Uterus (tissue), 4 donors: ENCODE measurements around the gene TRIM62. TPM values are rescaled to one million over a fixed set of nuclear protein-coding genes. Genes with fewer than 3 reads are reported as not detected.

Experiments used
- DNase-seq, 2 donors: peaks; one replicate each; pipeline ENCODE4 v3.0.0-alpha.2; 2019 to 2020
- H3K27ac ChIP-seq, 2 donors: fragments of 200-600 bp; sonication (generic); 1 replicate in 1 of 2; 2 replicates in 1 of 2; pipeline ENCODE4 v1.5.1; 2016 to 2018
- H3K27me3 ChIP-seq, 2 donors: fragments of 200-600 bp; sonication (generic); one replicate each; pipeline ENCODE4 v1.5.1; 2018 to 2019; ENCODE audit warnings: control low read depth in 1 of 2
- H3K36me3 ChIP-seq, 2 donors: fragments of 200-600 bp; sonication (generic); one replicate each; pipeline ENCODE4 v1.5.1; 2019; ENCODE audit warnings: control low read depth in 1 of 2
- H3K4me1 ChIP-seq, 2 donors: fragments of 200-600 bp; sonication (generic); one replicate each; pipeline ENCODE4 v1.5.1; 2018 to 2019; ENCODE audit warnings: control low read depth in 1 of 2
- H3K4me3 ChIP-seq, 2 donors: fragments of 200-600 bp; sonication (generic); 1 replicate in 1 of 2; 2 replicates in 1 of 2; pipeline ENCODE4 v1.5.1; 2018 to 2019; ENCODE audit warnings: mild to moderate bottlenecking in 1 of 2
- H3K9me3 ChIP-seq, 2 donors: fragments of 200-600 bp; sonication (generic); one replicate each; pipeline ENCODE4 v1.5.1; 2019; ENCODE audit warnings: control low read depth in 1 of 2
- POLR2A ChIP-seq, 2 donors: fragments of 450-650 bp; IDR thresholded peaks; one replicate each; pipeline ENCODE4 v1.6.1; 2016; ENCODE audit warnings: antibody characterized with exemption in 2 of 2, mild to moderate bottlenecking in 1 of 2, moderate library complexity in 1 of 2
- intact Hi-C: fragments of 100-400 bp; cut with DNase I; formaldehyde crosslinking; loops from one replicate; pipeline ENCODE4 v1.15.1; 2023; ENCODE audit warnings: low total_unique reads
- total RNA-seq, 4 donors: library from RNA; depleted of rRNA in 3 of 4; stranded (reverse); fragments of >200 nt in 3 of 4; gene quantifications; one replicate each; pipeline versions ENCODE4 v1.1.0 to v1.2.4, GENCODE V29; 2014 to 2023
- TF ChIP-seq, protein P1 (sequence below), 4 experiments: fragments of 200-600 bp in 2 of 4; fragments of 450-650 bp in 2 of 4; sonication (generic) in 2 of 4; IDR thresholded peaks; one replicate each; pipeline ENCODE4 v1.5.1; 2016 to 2019; ENCODE audit warnings: antibody characterized with exemption in 4 of 4, mild to moderate bottlenecking in 2 of 4, moderate library complexity in 1 of 4
- donor health status: DM: yes; HTN: yes; CAD: no.

The TRIM62 gene
- total RNA-seq, 4 donors from 2014 or later: 0.26 to 9.4 (median 1.4) TPM

DNA sequence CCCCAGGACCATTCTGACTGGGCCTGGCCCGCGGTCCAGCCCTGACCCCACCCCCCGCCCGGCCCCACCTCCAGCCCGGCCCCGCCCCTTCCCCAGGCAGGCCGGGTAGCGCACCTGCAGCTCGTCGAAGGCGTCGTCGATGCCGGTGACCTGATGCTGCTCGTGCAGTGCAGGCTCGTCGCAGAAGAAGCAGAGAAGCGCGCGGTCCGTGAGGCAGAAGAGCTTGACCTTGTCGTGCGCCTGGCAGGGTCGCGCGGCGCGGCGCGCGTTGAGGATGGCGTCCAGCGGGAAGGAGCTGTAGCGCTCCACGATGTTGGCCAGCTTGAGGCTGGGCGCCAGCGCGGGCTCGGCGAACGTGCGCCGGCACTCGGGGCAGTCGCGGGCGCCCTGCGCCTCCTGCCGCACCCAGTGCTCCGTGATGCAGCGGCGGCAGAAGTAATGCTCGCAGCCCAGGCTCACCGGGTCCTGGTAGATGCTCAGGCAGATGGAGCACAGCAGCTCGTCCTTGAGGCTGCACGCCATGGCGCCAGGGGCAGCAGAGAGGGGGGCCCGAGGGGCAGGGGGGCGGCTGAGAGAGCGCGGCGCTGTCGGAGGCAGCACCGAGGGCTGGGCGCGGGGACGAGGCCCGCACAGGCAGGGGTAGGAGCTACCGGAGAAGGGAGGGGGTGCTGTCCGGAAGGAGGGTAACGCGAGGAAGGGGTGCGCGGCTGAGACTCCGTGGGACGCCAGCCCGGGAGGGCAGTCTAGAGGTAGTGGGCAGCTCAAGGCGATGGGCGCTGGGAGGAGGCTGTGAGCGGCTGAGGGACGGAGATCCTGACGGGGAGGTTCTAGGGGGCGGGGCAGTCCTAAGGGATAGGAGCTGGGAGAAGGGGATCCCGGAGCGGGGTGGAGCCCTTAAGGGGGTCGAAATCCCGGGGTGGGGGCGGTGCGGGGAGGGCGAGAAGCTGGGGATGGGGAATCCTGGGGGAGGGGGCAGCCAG is 642 bp downstream of the TRIM62 start:
- Histone ChIP-seq H3K27ac (peak overlapping the region; percentile 42 to 85), H3K27me3 (no peaks in the 10 kb centered on the region), H3K4me1 (no peaks in the 10 kb centered on the region), H3K9me3 (no peaks in the 10 kb centered on the region), H3K36me3 (no peaks in the 10 kb centered on the region), H3K4me3 (peak overlapping the region; percentile 59 to 76)
- intact Hi-C loops: no loop called here
- TF ChIP-seq, protein P1, sequence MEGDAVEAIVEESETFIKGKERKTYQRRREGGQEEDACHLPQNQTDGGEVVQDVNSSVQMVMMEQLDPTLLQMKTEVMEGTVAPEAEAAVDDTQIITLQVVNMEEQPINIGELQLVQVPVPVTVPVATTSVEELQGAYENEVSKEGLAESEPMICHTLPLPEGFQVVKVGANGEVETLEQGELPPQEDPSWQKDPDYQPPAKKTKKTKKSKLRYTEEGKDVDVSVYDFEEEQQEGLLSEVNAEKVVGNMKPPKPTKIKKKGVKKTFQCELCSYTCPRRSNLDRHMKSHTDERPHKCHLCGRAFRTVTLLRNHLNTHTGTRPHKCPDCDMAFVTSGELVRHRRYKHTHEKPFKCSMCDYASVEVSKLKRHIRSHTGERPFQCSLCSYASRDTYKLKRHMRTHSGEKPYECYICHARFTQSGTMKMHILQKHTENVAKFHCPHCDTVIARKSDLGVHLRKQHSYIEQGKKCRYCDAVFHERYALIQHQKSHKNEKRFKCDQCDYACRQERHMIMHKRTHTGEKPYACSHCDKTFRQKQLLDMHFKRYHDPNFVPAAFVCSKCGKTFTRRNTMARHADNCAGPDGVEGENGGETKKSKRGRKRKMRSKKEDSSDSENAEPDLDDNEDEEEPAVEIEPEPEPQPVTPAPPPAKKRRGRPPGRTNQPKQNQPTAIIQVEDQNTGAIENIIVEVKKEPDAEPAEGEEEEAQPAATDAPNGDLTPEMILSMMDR (IDR thresholded peaks at IDR 0.05): no peak
- peak in 1 of 2 donors; percentile 27 for TF ChIP-seq POLR2A (IDR thresholded peaks at IDR 0.05)
- DNase-seq: peak; percentile 55 to 60

DNA sequence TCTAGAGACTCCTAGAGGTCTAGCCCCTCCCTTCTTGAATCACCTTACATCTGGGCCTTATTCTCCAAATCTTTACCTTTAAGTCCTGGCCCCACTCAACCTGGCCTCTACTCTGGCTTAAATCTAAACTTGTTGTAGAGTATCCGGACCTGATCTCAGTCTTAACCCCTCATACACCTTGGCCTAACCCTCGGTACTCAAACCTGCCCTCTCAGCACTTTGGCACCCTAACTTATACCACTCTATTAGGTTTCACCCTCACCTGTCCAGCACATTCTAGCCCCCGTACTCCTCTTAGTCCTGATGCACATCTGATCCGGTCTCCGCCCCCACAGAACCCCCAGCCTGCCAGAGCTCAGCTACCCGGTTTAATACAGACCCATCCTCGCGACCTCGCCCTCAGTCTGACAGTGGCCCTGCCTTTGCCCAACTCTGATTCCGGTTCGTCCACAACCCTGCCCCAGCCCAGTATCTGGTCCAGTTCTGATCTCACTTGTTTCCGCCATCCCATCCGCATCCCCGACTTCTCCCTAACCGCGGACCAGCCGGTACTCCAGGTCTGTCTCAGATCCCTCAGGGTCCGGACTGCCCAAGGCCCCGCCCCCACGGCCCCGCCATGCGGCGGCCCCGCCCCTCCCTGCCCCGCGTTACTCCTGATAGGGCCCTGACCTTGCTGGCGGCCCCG is 1.5 kb downstream of the TRIM62 start:
- Histone ChIP-seq H3K27me3 (no peaks in the 10 kb centered on the region), H3K36me3 (no peaks in the 10 kb centered on the region), H3K27ac (peak overlapping the region in 1 of 2 donors; percentile 50), H3K4me3 (peak overlapping the region; percentile 59 to 76), H3K4me1 (no peaks in the 10 kb centered on the region), H3K9me3 (no peaks in the 10 kb centered on the region)
- peak; percentile 90 to 92 for DNase-seq
- no peak for TF ChIP-seq POLR2A (IDR thresholded peaks at IDR 0.05)
- TF ChIP-seq, protein P1 (IDR thresholded peaks at IDR 0.05): no peak
- intact Hi-C loops: no loop called here

DNA sequence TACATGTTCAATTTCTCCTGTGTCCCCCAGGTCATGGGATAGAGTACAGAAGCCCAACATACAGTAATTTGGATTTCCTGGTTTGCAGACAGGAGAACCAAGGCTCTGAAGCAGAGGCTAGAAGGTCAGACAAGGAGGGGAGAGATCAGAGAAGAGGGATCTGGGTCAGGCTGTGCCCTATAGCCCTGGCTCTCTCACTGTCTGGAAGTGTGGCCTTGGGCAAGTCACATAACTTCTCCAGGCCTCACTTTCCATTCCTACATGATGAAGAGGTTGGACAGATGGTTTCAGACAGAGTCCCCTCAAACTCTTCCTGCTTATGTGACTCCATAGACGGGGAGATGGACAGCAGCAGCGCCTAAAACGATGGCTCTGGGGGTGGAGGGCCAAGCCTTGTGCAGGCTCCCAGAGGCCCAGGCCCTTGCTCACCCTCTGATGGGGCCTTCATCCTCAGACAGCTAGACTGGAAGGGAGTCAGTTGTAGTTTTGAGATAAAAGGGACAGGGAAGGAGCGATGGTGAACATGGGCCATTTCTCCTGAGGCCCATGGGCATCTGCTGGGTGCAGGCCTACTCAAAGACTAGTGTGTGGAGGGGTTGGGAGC is 2.9 kb downstream of the TRIM62 start:
- no peak for TF ChIP-seq POLR2A (IDR thresholded peaks at IDR 0.05)
- TF ChIP-seq, protein P1 (IDR thresholded peaks at IDR 0.05): no peak
- H3K9me3 ChIP-seq: no peaks in the 10 kb centered on the region
- no peak overlapping the region for H3K4me3 ChIP-seq
- no peak overlapping the region for H3K27ac ChIP-seq
- H3K36me3 ChIP-seq: no peaks in the 10 kb centered on the region
- no peaks in the 10 kb centered on the region for H3K27me3 ChIP-seq
- no peaks in the 10 kb centered on the region for H3K4me1 ChIP-seq
- DNase-seq: no peak
- intact Hi-C loops: no loop called here

DNA sequence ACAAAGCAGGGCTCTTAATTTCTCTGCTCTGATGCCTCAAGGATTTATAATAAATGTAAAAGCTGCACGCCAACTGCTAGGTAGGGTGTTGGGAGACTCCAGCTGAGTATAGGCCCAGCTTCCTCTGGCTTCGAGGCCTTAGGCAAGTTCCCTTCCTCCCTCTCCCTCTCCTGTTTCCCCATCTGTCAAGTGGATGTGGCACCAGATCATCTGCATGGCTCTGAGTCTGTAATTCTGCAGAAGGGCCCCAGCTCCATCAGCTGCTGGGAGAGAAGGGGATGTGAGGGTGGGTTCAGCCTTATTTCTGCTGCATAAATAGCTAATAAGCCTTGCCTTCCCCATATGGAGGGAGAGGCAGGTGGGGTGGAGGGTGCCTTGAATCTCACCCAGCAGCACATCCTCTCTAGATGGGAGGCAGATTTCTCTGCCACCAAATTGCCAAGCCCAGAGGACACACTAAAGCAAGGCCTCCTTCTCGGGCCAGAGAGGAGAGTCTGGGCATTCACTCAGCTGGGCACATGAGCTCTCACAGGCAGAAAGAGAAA is 3.8 kb downstream of the TRIM62 start:
- TF ChIP-seq POLR2A (IDR thresholded peaks at IDR 0.05): no peak
- TF ChIP-seq, protein P1 (IDR thresholded peaks at IDR 0.05): no peak
- no peak for DNase-seq
- H3K36me3 ChIP-seq: no peaks in the 10 kb centered on the region
- no peaks in the 10 kb centered on the region for H3K4me1 ChIP-seq
- intact Hi-C loops: no loop called here
- H3K9me3 ChIP-seq: no peaks in the 10 kb centered on the region
- no peak overlapping the region for H3K4me3 ChIP-seq
- H3K27ac ChIP-seq: no peak overlapping the region
- no peaks in the 10 kb centered on the region for H3K27me3 ChIP-seq
